ENCODE results near the gene DDX5. TPM values are rescaled to one million over a fixed set of nuclear protein-coding genes. Genes with fewer than 3 reads are reported as not detected.

The DDX5 gene
- total and polyA plus RNA-seq, 4 donors: 426 to 730 (median 528) TPM

- ATAC-seq (ENCODE audit: insufficient read depth, low FRiP score) (no peak), DNase-seq (no peak)
- H3K36me3 ChIP-seq (ENCODE audit: control insufficient read depth in 4 of 4, insufficient read depth in 4 of 4, low read length in 4 of 4): peaks cover 12 to 38% (median 17%) of the 10 kb centered on the region in 4 donors
- peaks cover 0 to 29% (median 4%) of the 10 kb centered on the region in 5 donors for H3K4me1 ChIP-seq (ENCODE audit: control insufficient read depth in 5 of 5, insufficient read depth in 5 of 5, low read length in 5 of 5)
- H3K27me3 ChIP-seq (ENCODE audit: control insufficient read depth in 3 of 3, insufficient read depth in 3 of 3, low read length in 2 of 3): no peaks in the 10 kb centered on the region
- no peak overlapping the region for H3K9ac ChIP-seq (ENCODE audit: insufficient read depth in 1 of 2, low read length in 2 of 2)
- no peaks in the 10 kb centered on the region for H3K9me3 ChIP-seq (ENCODE audit: control insufficient read depth in 4 of 4, insufficient read depth in 3 of 4, low read length in 3 of 4)
- H3K4me3 ChIP-seq: no peak overlapping the region
- no peak for TF ChIP-seq CTCF (IDR thresholded peaks at IDR 0.05; ENCODE audit: control extremely low read depth, extremely low read depth)
- 88 to 90% methylated on average over 5 of the region's 5 CpGs for WGBS, 2 donors
- no peak overlapping the region for H3K27ac ChIP-seq (ENCODE audit: low read depth in 1 of 2, low read length in 1 of 2)
Observed at GRCh38 chr17:64551461-64551860, 45.4 kb upstream of the DDX5 start.

- peaks cover 15 to 47% (median 25%) of the 10 kb centered on the region in 4 donors for H3K36me3 ChIP-seq (ENCODE audit: control insufficient read depth in 4 of 4, insufficient read depth in 4 of 4, low read length in 4 of 4)
- DNase-seq: no peak
- ATAC-seq (ENCODE audit: insufficient read depth, low FRiP score): no peak
- peaks cover 0 to 6% (median 0%) of the 10 kb centered on the region in 5 donors for H3K4me1 ChIP-seq (ENCODE audit: control insufficient read depth in 5 of 5, insufficient read depth in 5 of 5, low read length in 5 of 5)
- no peak overlapping the region for H3K27ac ChIP-seq (ENCODE audit: low read depth in 1 of 2, low read length in 1 of 2)
- H3K27me3 ChIP-seq (ENCODE audit: control insufficient read depth in 3 of 3, insufficient read depth in 3 of 3, low read length in 2 of 3): no peaks in the 10 kb centered on the region
- H3K9me3 ChIP-seq (ENCODE audit: control insufficient read depth in 4 of 4, insufficient read depth in 3 of 4, low read length in 3 of 4): no peaks in the 10 kb centered on the region
- H3K9ac ChIP-seq (ENCODE audit: insufficient read depth in 1 of 2, low read length in 2 of 2): no peak overlapping the region
- H3K4me3 ChIP-seq: no peak overlapping the region
- 90 to 91% methylated on average over 10 of the region's 10 CpGs for WGBS, 2 donors
- TF ChIP-seq CTCF (IDR thresholded peaks at IDR 0.05; ENCODE audit: control extremely low read depth, extremely low read depth): no peak
Observed at GRCh38 chr17:64547319-64547718, 41.2 kb upstream of the DDX5 start.

- DNase-seq (no peak), ATAC-seq (ENCODE audit: insufficient read depth, low FRiP score) (no peak)
- Histone ChIP-seq H3K4me3 (no peak overlapping the region), H3K27me3 (ENCODE audit: control insufficient read depth in 3 of 3, insufficient read depth in 3 of 3, low read length in 2 of 3) (no peaks in the 10 kb centered on the region), H3K4me1 (ENCODE audit: control insufficient read depth in 5 of 5, insufficient read depth in 5 of 5, low read length in 5 of 5) (peaks cover 0 to 4% (median 0%) of the 10 kb centered on the region in 5 donors), H3K9ac (ENCODE audit: insufficient read depth in 1 of 2, low read length in 2 of 2) (no peak overlapping the region), H3K36me3 (ENCODE audit: control insufficient read depth in 4 of 4, insufficient read depth in 4 of 4, low read length in 4 of 4) (peaks cover 18 to 48% (median 26%) of the 10 kb centered on the region in 4 donors), H3K27ac (ENCODE audit: low read depth in 1 of 2, low read length in 1 of 2) (no peak overlapping the region), H3K9me3 (ENCODE audit: control insufficient read depth in 4 of 4, insufficient read depth in 3 of 4, low read length in 3 of 4) (no peaks in the 10 kb centered on the region)
- 88 to 96% methylated on average over 7 of the region's 7 CpGs for WGBS, 2 donors
- no peak for TF ChIP-seq CTCF (IDR thresholded peaks at IDR 0.05; ENCODE audit: control extremely low read depth, extremely low read depth)
Observed at GRCh38 chr17:64546716-64547115, 40.6 kb upstream of the DDX5 start.

GRCh38 chr17:64544742-64545141, 38.7 kb upstream of the DDX5 start:
- Histone ChIP-seq H3K27me3 (ENCODE audit: control insufficient read depth in 3 of 3, insufficient read depth in 3 of 3, low read length in 2 of 3) (no peaks in the 10 kb centered on the region), H3K4me3 (no peak overlapping the region), H3K27ac (ENCODE audit: low read depth in 1 of 2, low read length in 1 of 2) (no peak overlapping the region), H3K9me3 (ENCODE audit: control insufficient read depth in 4 of 4, insufficient read depth in 3 of 4, low read length in 3 of 4) (no peaks in the 10 kb centered on the region), H3K4me1 (ENCODE audit: control insufficient read depth in 5 of 5, insufficient read depth in 5 of 5, low read length in 5 of 5) (no peaks in the 10 kb centered on the region), H3K36me3 (ENCODE audit: control insufficient read depth in 4 of 4, insufficient read depth in 4 of 4, low read length in 4 of 4) (peaks cover 21 to 40% (median 29%) of the 10 kb centered on the region in 4 donors), H3K9ac (ENCODE audit: insufficient read depth in 1 of 2, low read length in 2 of 2) (no peak overlapping the region)
- 98 to 99% methylated on average over 2 of the region's 2 CpGs for WGBS, 2 donors
- no peak for TF ChIP-seq CTCF (IDR thresholded peaks at IDR 0.05; ENCODE audit: control extremely low read depth, extremely low read depth)
- DNase-seq (no peak), ATAC-seq (ENCODE audit: insufficient read depth, low FRiP score) (no peak)

Measured in lung (tissue), 12 donors.